CD4-positive, alpha-beta memory T cell (primary cell): ENCODE data around the gene ITGA3. TPM values are rescaled to one million over a fixed set of nuclear protein-coding genes. Genes with fewer than 3 reads are reported as not detected.
"Not testable (repeated sequence)": the region's sequence is repeated elsewhere in the genome, so short reads cannot be mapped to it uniquely, and the experiment has no call there.

Experiments used
- CTCF ChIA-PET: fragments of 350-600 bp; sonication (Branson Sonifier 250); formaldehyde crosslinking; loops from one replicate; lab custom pipeline; 2021; ENCODE audit warnings: inconsistent platforms; ENCODE audit not compliant: partially characterized antibody; lab: Charles Lee
- POLR2A ChIA-PET: fragments of 350-600 bp; sonication (Branson Sonifier 250); formaldehyde crosslinking; loops from one replicate; lab custom pipeline; 2021; ENCODE audit not compliant: partially characterized antibody; lab: Charles Lee
- DNase-seq, 5 donors: peaks; one replicate each; pipeline versions ENCODE4 v3.0.0 to v3.0.0-alpha.2; 2020 to 2022; ENCODE audit warnings: mixed read lengths in 1 of 5
- H3K27ac ChIP-seq: one replicate; pipeline ENCODE4 v1.7.0; 2013; ENCODE audit warnings: low read depth, low read length
- H3K27me3 ChIP-seq: 2 replicates; pipeline ENCODE4 v1.7.0; 2013; ENCODE audit warnings: mild to moderate bottlenecking, low read length, moderate library complexity; ENCODE audit not compliant: insufficient read depth
- H3K36me3 ChIP-seq: 2 replicates; pipeline ENCODE4 v1.7.0; 2013; ENCODE audit warnings: mild to moderate bottlenecking, low read length, moderate library complexity; ENCODE audit not compliant: insufficient read depth
- H3K4me1 ChIP-seq: 2 replicates; pipeline ENCODE4 v1.7.0; 2013; ENCODE audit warnings: mild to moderate bottlenecking, low read length, moderate library complexity; ENCODE audit not compliant: insufficient read depth
- H3K4me3 ChIP-seq, 2 donors: one replicate each; pipeline ENCODE4 v1.7.0; 2013; ENCODE audit warnings: low read length in 2 of 2, mild to moderate bottlenecking in 1 of 2
- H3K9me3 ChIP-seq, 2 donors: one replicate each; pipeline ENCODE4 v1.7.0; 2013; ENCODE audit warnings: low read length in 2 of 2, control low read depth in 1 of 2; ENCODE audit not compliant: control insufficient read depth in 1 of 2
- H3K27ac Mint-ChIP-seq, 7 donors: one replicate each; pipeline ENCODE4 v1.8.0; 2020 to 2021; ENCODE audit warnings: mixed read lengths in 7 of 7, mild to moderate bottlenecking in 6 of 7, inconsistent platforms in 3 of 7, moderate library complexity in 3 of 7
- H3K27me3 Mint-ChIP-seq, 2 donors: one replicate each; pipeline ENCODE4 v1.8.0; 2020 to 2021; ENCODE audit warnings: mixed read lengths in 2 of 2
- H3K36me3 Mint-ChIP-seq, 2 donors: one replicate each; pipeline ENCODE4 v1.8.0; 2020 to 2021; ENCODE audit warnings: mixed read lengths in 2 of 2, inconsistent platforms in 1 of 2, mild to moderate bottlenecking in 1 of 2
- H3K4me1 Mint-ChIP-seq, 4 donors: one replicate each; pipeline ENCODE4 v1.8.0; 2020 to 2021; ENCODE audit warnings: mixed read lengths in 4 of 4, mild to moderate bottlenecking in 1 of 4
- H3K4me3 Mint-ChIP-seq, 8 donors: one replicate each; pipeline ENCODE4 v1.8.0; 2020 to 2021; ENCODE audit warnings: mixed read lengths in 8 of 8, mild to moderate bottlenecking in 7 of 8, moderate library complexity in 6 of 8, inconsistent platforms in 3 of 8
- H3K9me3 Mint-ChIP-seq, 8 donors: one replicate each; pipeline ENCODE4 v1.8.0; 2020 to 2021; ENCODE audit warnings: mixed read lengths in 8 of 8, mild to moderate bottlenecking in 5 of 8, inconsistent platforms in 3 of 8, moderate library complexity in 1 of 8
- intact Hi-C: fragments of 100-400 bp; cut with micrococcal nuclease; formaldehyde crosslinking; loops from one replicate; pipeline ENCODE4 v1.15.1; 2023
- polyA plus RNA-seq, 2 donors: library from polyadenylated mRNA; unstranded; fragments of 300-500 nt; fragmentation: Illumina TruSeq; gene quantifications; one replicate each; pipeline ENCODE4 v1.2.3, GENCODE V29; 2021
- total RNA-seq, 2 experiments: library from RNA; stranded (reverse); gene quantifications; one replicate each; pipeline ENCODE4 v1.2.3, GENCODE V29; 2021

Gene ITGA3
- total and polyA plus RNA-seq, 4 experiments from 2014 or later: 1.6 to 16.3 (median 9.4) TPM

DNA sequence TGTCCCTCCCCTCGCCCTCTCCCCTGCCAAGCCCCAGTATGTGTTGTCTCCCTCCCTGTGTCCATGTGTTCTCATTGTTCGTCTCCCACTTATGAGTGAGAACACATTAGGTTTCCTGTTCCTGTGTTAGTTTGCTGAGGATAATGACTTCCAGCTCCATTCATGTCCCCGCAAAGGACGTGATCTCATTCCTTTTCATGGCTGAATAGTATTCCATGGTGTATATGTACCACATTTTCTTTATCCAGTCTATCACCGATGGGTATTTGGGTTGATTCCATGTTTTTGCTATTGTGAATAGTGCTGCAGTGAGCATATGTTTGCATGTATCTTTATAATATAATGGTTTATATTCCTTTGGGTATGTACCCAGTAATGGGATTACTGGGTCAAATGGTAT lies 15.4 kb upstream of the ITGA3 start:
- H3K4me3 Mint-ChIP-seq, H3K27ac Mint-ChIP-seq, H3K27me3 ChIP-seq, H3K9me3 Mint-ChIP-seq, H3K4me1 Mint-ChIP-seq, H3K4me1 ChIP-seq, H3K36me3 Mint-ChIP-seq, DNase-seq, H3K4me3 ChIP-seq, intact Hi-C loops, POLR2A ChIA-PET, H3K36me3 ChIP-seq, H3K9me3 ChIP-seq, H3K27ac ChIP-seq: not testable (repeated sequence)
- CTCF ChIA-PET: interaction anchor here (1.5 kb wide), 2 partner anchors 10 to 47 kb away, joined by 3 to 9 read pairs; no protein-coding TSS in a partner anchor
- H3K27me3 Mint-ChIP-seq: peaks cover 6 to 11% of the 10 kb centered on the region in 2 donors

DNA sequence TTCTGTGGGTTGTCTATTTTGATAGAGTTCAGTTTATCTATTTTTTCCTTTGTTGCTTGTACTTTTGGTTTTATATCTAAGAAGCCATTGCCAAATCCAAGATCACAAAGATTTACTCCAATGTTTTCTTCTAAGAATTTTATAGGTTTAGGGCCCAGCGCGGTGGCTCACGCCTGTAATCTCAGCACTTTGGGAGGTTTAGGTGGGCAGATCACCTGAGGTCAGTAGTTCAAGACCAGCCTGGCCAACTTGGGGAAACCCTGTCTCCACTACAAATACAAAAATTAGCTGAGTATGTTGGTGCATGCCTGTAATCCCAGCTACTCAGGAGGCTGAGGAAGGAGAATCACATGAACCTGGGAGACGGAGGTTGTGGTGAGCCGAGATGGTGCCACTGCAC lies 13.7 kb upstream of the ITGA3 start:
- H3K27ac ChIP-seq: no peak overlapping the region
- POLR2A ChIA-PET: no interaction called here
- peaks cover 0 to 3% (median 0%) of the 10 kb centered on the region in 8 donors for H3K9me3 Mint-ChIP-seq
- no peaks in the 10 kb centered on the region for H3K9me3 ChIP-seq
- no peaks in the 10 kb centered on the region for H3K27me3 ChIP-seq
- no peak overlapping the region for H3K4me3 Mint-ChIP-seq
- peaks cover 10 to 11% of the 10 kb centered on the region in 2 donors for H3K27me3 Mint-ChIP-seq
- H3K4me3 ChIP-seq: no peak overlapping the region
- no peaks in the 10 kb centered on the region for H3K4me1 ChIP-seq
- H3K27ac Mint-ChIP-seq: no peak overlapping the region
- CTCF ChIA-PET: no interaction called here
- H3K36me3 ChIP-seq: no peaks in the 10 kb centered on the region
- H3K4me1 Mint-ChIP-seq: no peaks in the 10 kb centered on the region
- intact Hi-C loops: no loop called here
- H3K36me3 Mint-ChIP-seq: no peaks in the 10 kb centered on the region
- no peak for DNase-seq

DNA sequence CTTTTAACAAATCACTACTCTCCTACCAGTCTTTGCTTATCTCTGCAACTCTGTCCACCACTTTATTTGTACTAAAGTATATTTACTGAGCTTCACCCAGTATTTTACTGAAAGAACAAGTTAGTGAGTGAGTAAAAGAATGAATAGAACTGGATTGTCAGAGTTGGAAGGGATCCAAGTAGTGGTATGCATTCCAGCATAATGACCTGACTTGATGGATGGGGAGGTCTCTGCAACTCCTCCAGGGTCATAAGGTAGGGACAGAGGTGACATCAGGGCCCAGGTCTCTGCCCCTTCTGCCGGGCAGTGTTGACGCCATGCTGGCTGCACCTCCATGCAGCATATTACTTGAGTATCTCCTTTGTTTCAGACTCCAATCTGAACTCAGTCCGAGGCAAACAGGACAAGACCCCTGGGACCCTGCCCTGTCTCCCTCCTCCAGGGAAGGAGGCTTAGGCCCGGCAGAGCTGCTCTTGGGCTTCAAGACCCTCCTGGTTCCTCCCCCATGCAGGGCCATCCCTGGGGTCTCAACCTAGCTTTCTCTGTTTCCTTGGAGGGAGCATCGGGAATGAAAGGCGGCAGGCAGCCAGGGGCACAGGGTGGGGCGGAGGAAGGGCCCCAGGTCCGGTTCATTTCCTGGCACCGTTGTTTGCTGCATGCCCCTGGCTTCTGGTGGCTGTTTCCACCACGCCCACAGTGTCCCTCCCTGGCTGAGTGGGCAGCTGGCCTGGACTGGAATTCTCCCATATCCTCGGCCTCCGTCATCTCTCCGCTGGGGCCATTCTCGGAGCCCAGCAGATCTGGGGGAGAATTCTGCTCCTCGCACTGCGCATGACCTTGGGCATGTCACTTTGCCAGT lies 12.4 kb upstream of the ITGA3 start:
- Histone ChIP-seq H3K4me3 (no peak overlapping the region), H3K36me3 (no peaks in the 10 kb centered on the region), H3K9me3 (no peaks in the 10 kb centered on the region), H3K27me3 (no peaks in the 10 kb centered on the region), H3K4me1 (no peaks in the 10 kb centered on the region), H3K27ac (no peak overlapping the region)
- no peak for DNase-seq
- ChIA-PET CTCF (no interaction called here), POLR2A (no interaction called here)
- Mint-ChIP-seq H3K27ac (no peak overlapping the region), H3K9me3 (peaks cover 0 to 3% (median 0%) of the 10 kb centered on the region in 8 donors), H3K4me1 (no peaks in the 10 kb centered on the region), H3K4me3 (no peak overlapping the region), H3K27me3 (peaks cover 10 to 11% of the 10 kb centered on the region in 2 donors), H3K36me3 (no peaks in the 10 kb centered on the region)
- intact Hi-C loops: no loop called here

DNA sequence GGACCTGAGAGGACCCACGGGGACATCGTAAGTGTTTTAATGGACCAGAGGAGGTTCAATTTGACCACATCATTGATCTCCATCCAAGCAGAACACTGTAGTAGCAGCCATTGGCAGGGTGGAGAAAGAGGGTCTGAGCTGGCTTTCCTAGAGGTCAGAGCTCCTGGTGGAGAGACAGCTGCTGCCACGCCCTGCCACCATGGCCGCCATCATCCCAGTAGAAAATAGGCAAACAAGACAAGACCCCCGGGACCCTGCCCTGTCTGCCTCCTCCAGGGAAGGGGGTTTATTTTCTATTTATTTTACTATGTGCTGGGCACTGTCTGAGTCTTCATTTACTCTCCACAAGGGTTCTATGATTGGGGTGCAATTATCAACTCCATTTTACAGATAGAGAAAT lies 11.4 kb upstream of the ITGA3 start:
- H3K36me3 Mint-ChIP-seq: no peaks in the 10 kb centered on the region
- H3K27ac ChIP-seq: no peak overlapping the region
- H3K9me3 Mint-ChIP-seq: peaks cover 0 to 3% (median 0%) of the 10 kb centered on the region in 8 donors
- ChIA-PET POLR2A (no interaction called here), CTCF (no interaction called here)
- H3K4me3 Mint-ChIP-seq: no peak overlapping the region
- H3K27me3 ChIP-seq: no peaks in the 10 kb centered on the region
- no peaks in the 10 kb centered on the region for H3K9me3 ChIP-seq
- H3K27ac Mint-ChIP-seq: no peak overlapping the region
- no peak for DNase-seq
- H3K4me3 ChIP-seq: no peak overlapping the region
- no peaks in the 10 kb centered on the region for H3K4me1 ChIP-seq
- intact Hi-C loops: no loop called here
- H3K36me3 ChIP-seq: no peaks in the 10 kb centered on the region
- peaks cover 10 to 11% of the 10 kb centered on the region in 2 donors for H3K27me3 Mint-ChIP-seq
- no peaks in the 10 kb centered on the region for H3K4me1 Mint-ChIP-seq

DNA sequence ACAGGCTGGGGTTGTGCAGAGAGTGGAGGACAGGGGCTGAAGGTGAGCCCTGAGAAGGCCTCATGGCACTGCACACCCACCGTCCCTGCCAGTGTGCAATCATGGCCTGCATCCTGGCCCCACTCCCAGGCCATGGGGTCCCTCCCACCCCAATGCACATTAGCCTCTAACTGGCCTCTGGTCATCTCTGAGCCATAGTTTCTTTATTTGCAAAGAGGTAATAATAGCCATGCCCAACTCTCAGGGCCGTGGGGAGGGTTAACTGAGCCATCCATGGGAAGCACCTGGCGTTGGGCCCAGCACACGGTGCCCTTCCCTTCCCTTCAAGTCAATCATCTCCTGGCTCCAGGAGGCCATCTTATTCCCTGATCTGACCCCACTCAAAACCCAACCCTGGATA lies 10.8 kb upstream of the ITGA3 start:
- H3K4me3 ChIP-seq: no peak overlapping the region
- H3K27ac ChIP-seq: no peak overlapping the region
- Mint-ChIP-seq H3K4me3 (no peak overlapping the region), H3K36me3 (no peaks in the 10 kb centered on the region), H3K4me1 (no peaks in the 10 kb centered on the region), H3K9me3 (peaks cover 0 to 3% (median 0%) of the 10 kb centered on the region in 8 donors), H3K27ac (no peak overlapping the region), H3K27me3 (peaks cover 10 to 13% of the 10 kb centered on the region in 2 donors)
- H3K27me3 ChIP-seq: no peaks in the 10 kb centered on the region
- ChIA-PET POLR2A (no interaction called here), CTCF (interaction anchor here (2.4 kb wide), 1 partner anchor 42 kb away, joined by 6 read pairs; no protein-coding TSS in a partner anchor)
- H3K9me3 ChIP-seq: no peaks in the 10 kb centered on the region
- H3K4me1 ChIP-seq: no peaks in the 10 kb centered on the region
- no peak for DNase-seq
- intact Hi-C loops: no loop called here
- H3K36me3 ChIP-seq: no peaks in the 10 kb centered on the region

DNA sequence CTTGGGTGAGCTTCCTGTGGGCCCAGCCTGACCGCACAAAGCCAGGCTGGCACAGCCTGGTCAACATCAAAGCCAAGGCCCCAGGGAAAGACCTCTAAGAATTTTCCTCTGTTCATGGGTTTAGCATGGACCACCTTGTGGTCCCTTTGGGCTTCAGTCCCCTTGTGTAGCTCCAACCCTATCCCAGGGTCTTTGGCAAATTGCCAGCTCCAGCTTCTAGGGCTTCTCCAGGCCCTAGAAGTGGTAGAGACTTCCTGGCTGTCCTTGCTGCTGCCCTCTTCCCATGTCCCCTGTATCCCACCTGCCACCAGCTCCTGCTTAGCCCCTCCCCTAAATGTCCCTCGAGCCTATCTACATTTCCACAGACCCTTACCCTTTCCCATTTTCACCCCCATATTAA lies 9.7 kb upstream of the ITGA3 start:
- no peaks in the 10 kb centered on the region for H3K4me1 ChIP-seq
- H3K9me3 Mint-ChIP-seq: peaks cover 0 to 3% (median 0%) of the 10 kb centered on the region in 8 donors
- H3K4me3 ChIP-seq: no peak overlapping the region
- no peak overlapping the region for H3K27ac Mint-ChIP-seq
- H3K36me3 ChIP-seq: no peaks in the 10 kb centered on the region
- H3K4me3 Mint-ChIP-seq: no peak overlapping the region
- POLR2A ChIA-PET: no interaction called here
- intact Hi-C loops: no loop called here
- no peaks in the 10 kb centered on the region for H3K36me3 Mint-ChIP-seq
- no peak for DNase-seq
- H3K27me3 ChIP-seq: no peaks in the 10 kb centered on the region
- H3K4me1 Mint-ChIP-seq: peaks cover 0 to 5% (median 0%) of the 10 kb centered on the region in 4 donors
- CTCF ChIA-PET: interaction anchor here (2.4 kb wide), 1 partner anchor 41 kb away, joined by 6 read pairs; no protein-coding TSS in a partner anchor
- peaks cover 10 to 13% of the 10 kb centered on the region in 2 donors for H3K27me3 Mint-ChIP-seq
- H3K27ac ChIP-seq: no peak overlapping the region
- H3K9me3 ChIP-seq: no peaks in the 10 kb centered on the region

DNA sequence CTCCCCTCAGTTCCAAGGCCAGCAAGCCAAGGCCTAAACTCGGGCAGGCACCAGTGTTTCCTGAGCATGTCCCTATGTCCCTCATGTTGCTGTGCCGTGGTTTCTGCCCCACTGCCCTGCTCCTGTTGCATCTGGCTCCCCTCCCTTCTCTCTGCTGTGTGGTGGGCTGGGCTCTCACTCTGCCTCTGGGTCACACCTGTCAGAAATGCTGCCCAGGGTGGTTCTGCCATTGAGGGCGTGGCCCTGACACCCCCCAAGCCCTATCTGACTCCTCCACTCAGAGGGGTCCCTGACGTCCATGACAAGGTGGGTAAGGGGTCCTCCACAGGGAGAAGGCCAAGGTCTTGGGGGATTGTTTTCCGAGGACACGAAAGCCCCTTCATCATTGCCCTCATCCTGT lies 9.2 kb upstream of the ITGA3 start:
- intact Hi-C loops: no loop called here
- Histone ChIP-seq H3K4me1 (no peaks in the 10 kb centered on the region), H3K4me3 (no peak overlapping the region), H3K27ac (no peak overlapping the region), H3K9me3 (no peaks in the 10 kb centered on the region), H3K36me3 (no peaks in the 10 kb centered on the region), H3K27me3 (no peaks in the 10 kb centered on the region)
- no peaks in the 10 kb centered on the region for H3K36me3 Mint-ChIP-seq
- H3K4me1 Mint-ChIP-seq: peaks cover 0 to 9% (median 1%) of the 10 kb centered on the region in 4 donors
- peaks cover 0 to 3% (median 0%) of the 10 kb centered on the region in 8 donors for H3K9me3 Mint-ChIP-seq
- DNase-seq: no peak
- H3K4me3 Mint-ChIP-seq: no peak overlapping the region
- ChIA-PET CTCF (interaction anchor here (2.4 kb wide), 1 partner anchor 41 kb away, joined by 6 read pairs; no protein-coding TSS in a partner anchor), POLR2A (no interaction called here)
- peaks cover 10 to 11% of the 10 kb centered on the region in 2 donors for H3K27me3 Mint-ChIP-seq
- no peak overlapping the region for H3K27ac Mint-ChIP-seq
